Lower lobe of right lung (tissue), 2 donors: Measurements from ENCODE around the gene AK8. TPM values are rescaled to one million over a fixed set of nuclear protein-coding genes. Genes with fewer than 3 reads are reported as not detected.

ENCODE experiments used
- ATAC-seq, 2 donors: fragments of 200-7000 bp; cut with Tn5 transposase; one replicate each; pipeline ENCODE4 v1.9.1; 2020 to 2022; ENCODE audit warnings: mild to moderate bottlenecking in 2 of 2, moderate library complexity in 2 of 2
- DNase-seq: peaks from one replicate; pipeline ENCODE4 v3.0.0-alpha.2; 2020
- H3K27ac ChIP-seq: fragments of 200-600 bp; one replicate; pipeline ENCODE4 v1.8.0; 2022
- H3K27me3 ChIP-seq: fragments of 200-600 bp; one replicate; pipeline ENCODE4 v1.8.0; 2022; ENCODE audit warnings: low read depth
- H3K36me3 ChIP-seq: fragments of 200-600 bp; one replicate; pipeline ENCODE4 v1.8.0; 2022; ENCODE audit warnings: mild to moderate bottlenecking
- H3K4me1 ChIP-seq: fragments of 200-600 bp; one replicate; pipeline ENCODE4 v1.8.0; 2022
- H3K4me3 ChIP-seq: fragments of 200-600 bp; one replicate; pipeline ENCODE4 v1.8.0; 2022; ENCODE audit warnings: mild to moderate bottlenecking
- H3K9me3 ChIP-seq: fragments of 200-600 bp; one replicate; pipeline ENCODE4 v1.8.0; 2022
- CTCF ChIP-seq: fragments of 200-600 bp; IDR thresholded peaks from one replicate; pipeline ENCODE4 v1.8.0; 2022; ENCODE audit warnings: antibody characterized with exemption, mild to moderate bottlenecking
- intact Hi-C: fragments of 100-400 bp; cut with DNase I; formaldehyde crosslinking; loops from one replicate; pipeline ENCODE4 v1.11.0; 2022
- total RNA-seq: library from RNA; stranded (reverse); fragmentation: NEBNext Ultra II Directional; extraction: Animal tissue kit (Norgen Biotek cat#: 25700); gene quantifications from one replicate; pipeline ENCODE4 v1.2.1, GENCODE V29; 2021
- donor health status: DM: no; HTN: yes; CAD: no; lungs with severe emphysema.

Gene AK8
- total RNA-seq, 1 donor from 2014 or later, result 6.1 TPM

- intact Hi-C loops, result loop anchor here (10.0 kb wide), 1 partner anchor 302 kb away; no protein-coding TSS in a partner anchor
- no peak overlapping the region for H3K4me3 ChIP-seq
- no peaks in the 10 kb centered on the region for H3K36me3 ChIP-seq
- H3K9me3 ChIP-seq, result no peaks in the 10 kb centered on the region
- ATAC-seq (peak; percentile 31 to 62), DNase-seq (no peak)
- no peaks in the 10 kb centered on the region for H3K27me3 ChIP-seq
- no peak overlapping the region for H3K27ac ChIP-seq
- no peak for TF ChIP-seq CTCF
- H3K4me1 ChIP-seq, result no peaks in the 10 kb centered on the region
These were observed 71.2 kb downstream of the AK8 start for GRCh38 chr9:132806723-132807421.

- Histone ChIP-seq H3K36me3 (no peaks in the 10 kb centered on the region), H3K9me3 (no peaks in the 10 kb centered on the region), H3K27me3 (no peaks in the 10 kb centered on the region), H3K4me3 (no peak overlapping the region), H3K4me1 (no peaks in the 10 kb centered on the region), H3K27ac (no peak overlapping the region)
- no peak for TF ChIP-seq CTCF
- intact Hi-C loops, result loop anchor here (10.0 kb wide), 1 partner anchor 302 kb away; no protein-coding TSS in a partner anchor
- DNase-seq (no peak), ATAC-seq (no peak)
These were observed 71.8 kb downstream of the AK8 start for GRCh38 chr9:132806306-132806705.

DNA sequence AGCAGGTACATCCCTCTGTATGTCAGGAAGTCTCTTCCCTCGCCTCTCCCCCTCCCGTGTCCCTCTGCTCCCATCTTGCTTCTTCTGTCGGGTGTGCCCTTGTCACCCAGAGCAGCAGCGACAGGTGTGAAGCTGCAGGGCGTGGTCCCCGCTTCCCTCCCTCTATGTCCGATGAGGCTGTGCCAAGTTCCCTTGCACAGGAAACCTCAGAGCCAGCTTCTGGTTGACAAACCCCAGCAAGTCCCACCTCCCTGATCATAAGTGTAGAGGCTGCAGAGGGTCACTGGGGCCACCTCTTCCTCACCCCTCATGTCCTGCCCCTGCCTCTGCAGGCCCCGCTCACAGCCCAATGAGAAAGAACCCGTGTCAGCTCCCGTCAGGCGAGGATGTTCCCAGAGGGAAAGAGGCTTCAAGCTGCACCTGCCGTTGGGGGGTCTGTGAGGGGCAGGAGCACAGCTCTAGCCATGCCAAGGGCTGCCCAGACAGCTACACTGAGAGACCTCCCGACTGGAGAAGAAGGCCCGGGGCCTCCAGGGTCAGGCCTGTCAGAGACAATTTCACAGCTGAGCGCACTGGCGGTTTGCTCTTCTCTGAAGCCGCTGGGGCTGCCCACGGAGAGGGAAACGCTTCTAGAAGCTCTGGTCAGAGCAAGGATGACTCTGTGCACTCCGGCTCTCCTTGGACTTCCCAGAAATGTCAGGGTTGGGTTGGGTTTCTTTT, 73.3 kb downstream of the AK8 start:
- H3K4me3 ChIP-seq, result no peak overlapping the region
- no peaks in the 10 kb centered on the region for H3K36me3 ChIP-seq
- H3K9me3 ChIP-seq, result no peaks in the 10 kb centered on the region
- H3K27me3 ChIP-seq, result no peaks in the 10 kb centered on the region
- no peak overlapping the region for H3K27ac ChIP-seq
- DNase-seq (no peak), ATAC-seq (no peak)
- intact Hi-C loops, result loop anchor here (10.0 kb wide), 1 partner anchor 300 kb away; no protein-coding TSS in a partner anchor
- TF ChIP-seq CTCF, result no peak
- H3K4me1 ChIP-seq, result peaks cover 6% of the 10 kb centered on the region

DNA sequence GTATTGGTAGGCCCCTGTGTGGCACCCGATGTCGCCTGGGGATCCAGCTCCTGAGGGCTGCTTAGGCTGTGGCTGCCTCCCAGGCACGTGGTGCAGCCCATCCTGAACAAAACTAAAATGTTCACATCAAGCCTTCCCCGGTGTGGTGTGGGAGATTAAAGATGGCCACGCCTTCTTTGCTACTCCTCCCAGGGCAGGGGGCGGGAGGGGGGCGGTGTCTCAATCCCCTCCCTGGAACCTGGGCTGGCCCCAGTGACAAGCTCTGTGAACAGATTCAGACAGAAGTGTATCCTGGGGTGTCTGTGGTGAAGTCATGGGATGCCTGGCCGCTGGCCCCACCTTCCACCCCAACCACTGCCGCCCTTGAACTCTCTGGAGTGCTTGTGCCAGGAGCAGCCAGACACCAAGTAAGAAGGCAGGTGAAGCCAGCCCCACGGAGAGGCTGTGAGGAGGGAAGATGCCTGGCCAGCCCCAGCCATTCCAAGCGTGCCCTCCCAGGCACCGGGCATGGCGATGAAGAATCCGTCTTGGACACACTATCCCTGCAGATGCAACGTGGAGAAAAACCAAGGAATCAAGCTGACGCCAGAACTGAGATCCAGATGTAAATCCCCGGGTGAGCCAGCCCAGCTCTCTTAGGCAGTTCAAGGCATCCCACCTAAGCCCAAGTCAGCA, 75.8 kb downstream of the AK8 start:
- intact Hi-C loops, result loop anchor here (10.0 kb wide), 1 partner anchor 297 kb away; no protein-coding TSS in a partner anchor
- Histone ChIP-seq H3K9me3 (no peaks in the 10 kb centered on the region), H3K27me3 (no peaks in the 10 kb centered on the region), H3K4me1 (peaks cover 17% of the 10 kb centered on the region), H3K4me3 (no peak overlapping the region), H3K27ac (no peak overlapping the region), H3K36me3 (no peaks in the 10 kb centered on the region)
- ATAC-seq (no peak), DNase-seq (no peak)
- TF ChIP-seq CTCF, result no peak

GRCh38 chr9:132801659-132802058, 76.4 kb downstream of the AK8 start:
- Histone ChIP-seq H3K4me1 (peaks cover 17% of the 10 kb centered on the region), H3K27me3 (no peaks in the 10 kb centered on the region), H3K9me3 (no peaks in the 10 kb centered on the region), H3K4me3 (no peak overlapping the region), H3K27ac (no peak overlapping the region), H3K36me3 (no peaks in the 10 kb centered on the region)
- intact Hi-C loops, result loop anchor here (10.0 kb wide), 1 partner anchor 297 kb away; no protein-coding TSS in a partner anchor
- ATAC-seq (no peak), DNase-seq (no peak)
- no peak for TF ChIP-seq CTCF
